Epithelial cell of proximal tubule (primary cell): ENCODE measurements around the gene NIPAL1. TPM values are rescaled to one million over a fixed set of nuclear protein-coding genes. Genes with fewer than 3 reads are reported as not detected.
A peak's percentile ranks its signal among the peaks of the same experiment; 100 is the strongest.
"Not testable (repeated sequence)": the region's sequence is repeated elsewhere in the genome, so short reads cannot be mapped to it uniquely, and the experiment has no call there.

ENCODE experiments used
- DNase-seq: peaks from one replicate; pipeline ENCODE4 v3.0.0-alpha.2; 2011; ENCODE audit warnings: low read depth
- H3K4me3 ChIP-seq: 2 replicates; pipeline ENCODE4 v1.5.1; 2011; ENCODE audit warnings: low read depth, mild to moderate bottlenecking, low read length
- CTCF ChIP-seq: conservative IDR thresholded peaks from 2 replicates; pipeline ENCODE4 v1.5.1; 2012; ENCODE audit warnings: low read depth, mild to moderate bottlenecking, low read length
- total RNA-seq: library from RNA; depleted of rRNA; stranded (reverse); fragments of >200 nt; gene quantifications from 2 replicates; pipeline ENCODE4 v1.2.3, GENCODE V29; 2015

NIPAL1 gene
- total RNA-seq, 1 donor from 2014 or later, result 3.9 TPM

- DNase-seq, result no peak
- no peak overlapping the region for H3K4me3 ChIP-seq
- TF ChIP-seq CTCF, result no peak
Observed at GRCh38 chr4:47996021-47996420, 20.6 kb upstream of the NIPAL1 start.

- no peak for TF ChIP-seq CTCF
- DNase-seq, result no peak
- H3K4me3 ChIP-seq, result no peak overlapping the region
Observed at GRCh38 chr4:48002267-48002666, 14.3 kb upstream of the NIPAL1 start.

DNA sequence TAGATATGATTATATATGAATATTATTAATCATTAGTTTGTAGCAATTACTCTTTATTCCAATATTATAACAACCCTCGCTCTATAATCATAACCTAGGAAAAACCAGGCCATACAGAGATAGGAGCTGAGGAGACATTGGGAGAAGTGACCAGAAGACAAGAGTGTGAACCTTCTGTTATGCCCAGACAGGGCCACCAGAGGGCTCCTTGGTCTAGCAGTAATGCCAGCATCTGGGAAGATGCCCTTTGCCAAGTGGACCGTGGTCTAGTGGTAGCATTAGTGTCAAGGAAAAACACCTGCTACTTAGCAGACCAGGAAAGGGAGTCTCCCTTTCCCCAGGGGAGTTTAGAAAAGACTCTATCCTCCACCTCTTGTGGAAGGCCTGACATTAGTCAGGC lies 13.0 kb upstream of the NIPAL1 start:
- not testable (repeated sequence) for DNase-seq, H3K4me3 ChIP-seq
- TF ChIP-seq CTCF, result peak; percentile 49

DNA sequence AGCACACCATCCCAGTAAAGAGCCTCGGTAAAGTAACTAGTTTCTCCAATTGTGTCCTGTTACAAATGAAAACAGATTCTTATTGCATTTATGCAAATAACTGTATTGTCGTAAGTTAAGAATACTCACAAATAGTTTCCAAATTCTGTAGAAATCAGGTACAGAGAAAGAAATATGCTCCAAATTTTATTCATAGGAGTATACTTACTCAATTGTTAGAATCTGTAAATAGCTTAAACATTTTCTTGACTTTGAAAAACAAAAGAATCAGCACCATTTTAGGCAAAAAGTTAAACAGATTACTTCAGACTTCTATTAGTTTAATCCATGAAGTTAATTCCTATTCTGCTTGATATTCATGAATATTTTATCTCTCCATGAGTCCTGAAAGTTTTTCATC lies 10.8 kb upstream of the NIPAL1 start:
- no peak for DNase-seq
- TF ChIP-seq CTCF, result no peak
- H3K4me3 ChIP-seq, result no peak overlapping the region

DNA sequence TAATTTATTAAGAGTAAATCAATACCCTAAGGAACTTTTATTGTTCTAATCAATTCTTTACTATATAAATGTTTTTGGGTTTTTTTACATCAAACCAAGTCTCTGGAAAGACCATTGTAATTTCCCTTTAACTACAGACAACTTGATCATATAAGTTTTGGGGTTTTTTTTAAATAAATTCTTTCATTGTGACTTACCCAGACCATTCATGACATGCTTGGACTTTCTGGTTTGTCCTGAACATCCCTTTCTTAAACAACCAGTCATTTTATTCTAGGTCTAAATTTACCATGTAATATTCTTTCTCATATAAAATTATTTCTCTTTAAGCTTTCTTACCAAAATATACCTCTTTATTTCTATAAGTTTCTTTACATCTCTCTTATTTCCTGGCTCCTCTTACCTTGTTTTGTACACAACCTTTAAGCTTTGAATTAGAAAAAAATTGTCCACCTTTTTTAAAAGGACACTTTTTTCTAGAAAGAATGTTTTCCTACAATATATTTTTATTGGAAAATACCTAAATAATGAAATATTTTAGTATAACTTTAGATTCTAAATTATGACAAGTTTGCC lies 8.5 kb upstream of the NIPAL1 start:
- no peak overlapping the region for H3K4me3 ChIP-seq
- DNase-seq, result no peak
- TF ChIP-seq CTCF, result no peak

- DNase-seq, H3K4me3 ChIP-seq: not testable (repeated sequence)
Observed at GRCh38 chr4:48010906-48011305, 5.7 kb upstream of the NIPAL1 start.

DNA sequence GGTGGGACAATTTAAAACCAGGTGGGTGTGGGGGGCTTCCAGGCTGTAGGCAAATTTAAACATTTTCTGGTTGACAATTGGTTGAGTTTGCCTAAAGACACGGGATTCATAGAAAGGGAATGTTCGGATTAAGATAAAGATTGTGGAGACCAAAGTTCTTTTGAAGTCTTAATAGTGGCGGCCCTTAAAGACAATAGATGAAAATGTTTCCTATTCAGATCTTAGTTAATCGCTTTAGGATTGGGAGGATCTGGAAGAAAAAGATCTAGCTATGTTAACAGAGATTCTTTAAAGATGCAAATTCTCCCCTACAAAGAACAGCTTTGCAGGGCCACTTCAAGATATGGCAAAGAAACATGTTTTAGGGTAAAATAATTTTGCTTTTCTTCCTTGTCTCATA lies 4.8 kb upstream of the NIPAL1 start:
- no peak overlapping the region for H3K4me3 ChIP-seq
- no peak for DNase-seq
- no peak for TF ChIP-seq CTCF
